OCI-LY7 (cell line): Measurements from ENCODE around the gene RBBP6.

ENCODE experiments used
- EZH2phosphoT487 ChIP-seq: fragments of 200-600 bp; sonication (generic); IDR thresholded peaks from 2 replicates; pipeline ENCODE4 v1.6.1; 2018; ENCODE audit warnings: low read depth, borderline replicate concordance, mild to moderate bottlenecking, mixed run types, antibody characterized with exemption, low read length, moderate library complexity, mixed read lengths
- TF ChIP-seq, protein P1 (sequence below): fragments of 200-600 bp; sonication (generic); conservative IDR thresholded peaks from 2 replicates; pipeline ENCODE4 v1.5.1; 2014; ENCODE audit warnings: mild to moderate bottlenecking, antibody characterized with exemption, low read length, moderate library complexity, mixed read lengths

GRCh38 chr16:24598777-24599437, 59.5 kb downstream of the RBBP6 start:
- TF ChIP-seq, protein P1, sequence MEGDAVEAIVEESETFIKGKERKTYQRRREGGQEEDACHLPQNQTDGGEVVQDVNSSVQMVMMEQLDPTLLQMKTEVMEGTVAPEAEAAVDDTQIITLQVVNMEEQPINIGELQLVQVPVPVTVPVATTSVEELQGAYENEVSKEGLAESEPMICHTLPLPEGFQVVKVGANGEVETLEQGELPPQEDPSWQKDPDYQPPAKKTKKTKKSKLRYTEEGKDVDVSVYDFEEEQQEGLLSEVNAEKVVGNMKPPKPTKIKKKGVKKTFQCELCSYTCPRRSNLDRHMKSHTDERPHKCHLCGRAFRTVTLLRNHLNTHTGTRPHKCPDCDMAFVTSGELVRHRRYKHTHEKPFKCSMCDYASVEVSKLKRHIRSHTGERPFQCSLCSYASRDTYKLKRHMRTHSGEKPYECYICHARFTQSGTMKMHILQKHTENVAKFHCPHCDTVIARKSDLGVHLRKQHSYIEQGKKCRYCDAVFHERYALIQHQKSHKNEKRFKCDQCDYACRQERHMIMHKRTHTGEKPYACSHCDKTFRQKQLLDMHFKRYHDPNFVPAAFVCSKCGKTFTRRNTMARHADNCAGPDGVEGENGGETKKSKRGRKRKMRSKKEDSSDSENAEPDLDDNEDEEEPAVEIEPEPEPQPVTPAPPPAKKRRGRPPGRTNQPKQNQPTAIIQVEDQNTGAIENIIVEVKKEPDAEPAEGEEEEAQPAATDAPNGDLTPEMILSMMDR: no peak
- TF ChIP-seq EZH2phosphoT487: no peak
